UCSD-AML1 (cell line): ENCODE data around the gene MEF2D.

Source experiments
- DNase-seq: peaks from one replicate; lab custom pipeline; 2025; ENCODE audit not compliant: unreplicated experiment; lab: John Stamatoyannopoulos, UW

The MEF2D gene

DNA sequence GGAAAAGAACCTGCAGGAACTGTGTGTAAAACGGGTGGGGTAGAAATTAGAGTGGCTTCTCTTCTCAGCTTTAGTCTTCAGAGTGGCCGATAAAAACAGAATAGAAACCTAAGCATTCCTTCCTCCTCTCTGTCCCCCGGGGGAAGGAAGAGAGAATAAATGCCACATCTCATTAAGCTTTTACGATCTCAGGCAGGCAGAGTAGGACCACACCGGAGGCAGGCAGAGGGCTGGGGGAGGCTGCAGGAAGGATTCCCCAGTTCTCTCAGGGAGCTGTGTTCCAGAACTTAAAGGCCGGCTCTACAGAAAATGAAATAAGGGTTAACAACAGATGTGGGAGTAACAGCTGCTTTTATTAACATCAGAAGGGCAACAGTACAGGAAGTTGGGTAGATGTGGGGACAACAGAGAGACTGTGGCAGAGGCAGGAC lies 24.5 kb upstream of the MEF2D start:
- peak; percentile 42 for DNase-seq

DNA sequence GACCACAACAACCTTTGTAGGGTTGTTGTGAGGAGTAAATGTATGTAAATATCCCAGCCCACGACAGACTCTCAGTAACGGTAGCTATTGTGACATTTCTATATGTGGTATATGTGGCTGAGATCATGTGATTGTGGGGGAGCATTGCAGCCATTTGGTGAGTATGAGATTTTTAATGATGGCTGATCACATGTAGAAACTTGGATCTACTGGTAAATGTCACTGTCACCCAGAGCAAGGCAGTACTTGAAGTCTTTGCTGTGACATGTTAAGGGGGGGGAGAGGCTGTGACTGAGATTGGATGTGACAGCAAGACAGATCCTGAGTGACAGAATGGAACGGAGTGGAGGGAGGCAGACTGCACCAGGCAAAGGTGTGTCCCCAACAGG lies 23.9 kb upstream of the MEF2D start:
- no peak for DNase-seq

DNA sequence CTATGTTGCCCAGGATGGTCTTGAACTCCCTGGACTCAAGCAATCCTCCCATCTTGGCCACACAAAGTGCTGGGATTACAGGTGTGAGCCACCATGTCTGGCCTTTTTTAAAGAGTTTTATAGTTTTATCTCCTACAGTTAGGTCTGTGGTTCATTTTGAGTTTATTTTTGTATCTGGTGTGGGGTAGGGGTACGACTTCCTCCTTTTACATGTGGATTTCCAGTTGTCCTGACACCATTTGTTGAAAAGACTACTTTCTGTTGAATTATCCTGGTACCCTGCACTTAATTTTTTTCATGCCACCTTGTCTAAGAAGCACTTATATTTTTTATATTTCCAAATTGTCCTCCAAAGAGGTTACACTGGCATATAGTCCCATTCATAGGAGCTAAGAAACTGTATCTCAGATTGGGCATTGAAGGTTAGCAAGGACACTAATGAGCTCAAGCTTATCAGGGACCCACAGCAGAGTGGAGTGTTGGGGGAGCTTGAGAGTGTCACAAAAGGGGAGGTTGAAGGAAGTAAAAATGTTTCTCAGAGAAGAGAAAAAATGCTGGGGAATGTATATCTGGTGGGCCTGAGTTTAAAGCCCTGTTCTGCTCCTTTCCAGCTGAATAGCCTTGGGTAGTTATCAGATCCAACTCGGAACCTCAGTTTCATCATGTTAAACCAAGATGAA lies 23.4 kb upstream of the MEF2D start:
- DNase-seq: no peak

DNA sequence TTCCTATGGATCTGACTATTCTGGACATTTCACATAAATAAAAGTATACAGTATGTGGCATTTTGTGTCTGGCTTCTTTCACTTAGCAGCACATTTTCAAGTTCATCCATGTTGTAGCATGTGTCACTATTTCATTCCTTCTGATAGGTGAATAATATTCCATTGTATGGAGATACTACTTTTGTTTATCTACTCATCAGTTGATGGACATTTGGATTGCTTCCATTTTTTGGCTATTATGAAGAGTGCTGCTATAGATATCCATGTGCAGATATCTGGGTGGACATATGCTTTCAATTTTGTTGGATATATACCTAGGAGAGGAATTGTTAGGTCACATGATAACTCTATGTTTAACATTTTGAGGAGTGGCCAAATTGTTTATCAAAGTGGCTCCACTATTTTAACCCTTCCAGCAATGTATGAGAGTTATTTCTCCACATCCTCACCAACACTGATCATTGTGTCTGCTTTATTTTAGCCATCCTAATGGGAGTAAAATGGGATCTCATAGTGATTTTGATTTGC lies 21.9 kb upstream of the MEF2D start:
- DNase-seq: no peak

DNA sequence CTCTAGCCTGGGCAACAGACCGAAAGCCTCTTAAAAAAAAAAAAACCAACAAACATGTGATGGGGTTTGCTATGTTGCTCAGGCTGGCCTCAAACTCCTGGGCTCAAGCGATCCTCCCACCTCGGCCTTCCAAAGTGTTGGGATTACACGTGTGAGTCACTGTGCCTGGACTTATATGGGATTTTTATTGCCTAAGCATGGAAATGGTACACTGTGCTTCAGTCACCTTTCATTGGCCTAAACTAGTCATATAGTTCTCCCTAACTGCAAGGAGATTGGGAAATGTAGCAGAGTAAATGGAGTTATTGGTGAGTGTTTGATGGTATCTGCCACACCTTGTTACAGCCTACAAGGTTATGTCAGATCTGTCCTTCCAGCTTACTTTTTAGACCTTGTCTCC lies 17.2 kb upstream of the MEF2D start:
- DNase-seq: no peak

DNA sequence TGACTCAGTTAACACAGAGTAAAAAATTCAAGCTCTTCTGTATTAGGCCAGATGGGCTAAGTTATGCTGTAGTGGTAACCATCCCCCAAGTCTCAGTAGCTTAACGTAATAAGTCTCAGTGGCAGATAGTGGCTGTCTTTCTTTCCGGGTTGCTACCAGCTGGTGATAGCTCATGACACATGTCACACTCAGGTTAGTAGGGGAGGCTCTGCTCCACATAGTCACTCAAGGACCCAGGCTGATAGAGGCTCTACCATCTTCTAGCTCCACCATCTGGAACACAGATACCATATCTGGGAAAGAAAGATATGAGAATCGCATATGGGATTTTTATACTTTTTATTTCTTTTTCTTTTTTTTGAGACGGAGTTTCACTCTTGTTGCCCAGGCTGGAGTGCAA lies 16.2 kb upstream of the MEF2D start:
- DNase-seq: no peak

DNA sequence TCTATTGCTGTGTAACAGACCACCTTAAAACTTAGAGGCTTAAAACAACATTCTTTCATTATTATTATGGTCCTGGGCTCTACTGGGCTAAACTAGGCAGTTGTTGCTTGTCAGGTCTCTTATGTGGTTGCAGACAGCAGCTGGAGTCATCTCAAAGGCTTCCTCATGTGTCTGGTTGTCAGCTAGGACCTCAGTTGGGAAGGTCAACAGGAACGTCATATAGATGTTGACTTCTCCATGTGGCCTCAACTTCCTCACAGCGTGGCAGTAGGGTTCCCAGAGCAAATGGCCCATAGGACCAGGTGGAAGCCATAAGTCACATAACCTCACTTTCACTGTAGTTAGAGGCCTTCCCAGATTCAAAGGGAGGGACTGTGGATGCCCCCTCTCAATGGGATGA lies 15.4 kb upstream of the MEF2D start:
- DNase-seq: no peak

DNA sequence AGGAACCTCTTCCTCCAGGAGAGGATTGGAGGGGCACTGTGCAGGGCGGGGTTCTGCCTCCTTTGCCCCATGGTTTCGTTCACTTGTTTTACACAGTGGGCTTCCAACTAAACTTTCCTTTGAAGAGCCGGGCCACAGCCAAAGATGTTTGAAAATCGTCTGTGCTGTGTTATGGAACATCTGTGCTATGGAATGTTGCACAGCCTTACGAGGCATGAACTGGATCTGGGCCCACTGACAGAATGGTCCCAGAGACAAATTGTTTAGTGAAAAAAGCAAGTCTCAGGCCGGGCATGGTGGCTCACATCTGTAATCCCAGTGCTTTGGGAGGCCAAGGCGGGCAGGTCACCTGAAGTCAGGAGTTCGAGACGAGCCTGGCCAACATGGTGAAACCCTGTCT lies 12.6 kb upstream of the MEF2D start:
- DNase-seq: no peak

DNA sequence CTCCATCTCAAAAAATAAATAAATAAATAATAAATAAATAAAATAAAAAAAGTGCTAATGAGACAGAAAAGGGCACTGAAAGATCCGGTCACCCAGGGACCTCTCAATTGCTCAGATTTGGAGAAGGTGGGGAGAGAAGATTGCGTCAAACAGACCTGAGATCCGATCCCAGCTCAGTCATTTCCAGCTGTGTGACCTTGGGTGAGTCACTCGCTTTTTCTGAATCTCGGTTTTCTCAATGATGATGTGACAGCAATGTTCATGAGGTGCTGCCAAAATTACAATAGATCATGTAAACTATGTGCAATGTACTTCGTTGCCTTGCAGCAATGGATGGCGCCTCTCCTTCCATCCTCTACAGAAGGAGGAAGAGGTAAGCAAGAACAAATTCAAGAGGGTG lies 11.1 kb upstream of the MEF2D start:
- no peak for DNase-seq

DNA sequence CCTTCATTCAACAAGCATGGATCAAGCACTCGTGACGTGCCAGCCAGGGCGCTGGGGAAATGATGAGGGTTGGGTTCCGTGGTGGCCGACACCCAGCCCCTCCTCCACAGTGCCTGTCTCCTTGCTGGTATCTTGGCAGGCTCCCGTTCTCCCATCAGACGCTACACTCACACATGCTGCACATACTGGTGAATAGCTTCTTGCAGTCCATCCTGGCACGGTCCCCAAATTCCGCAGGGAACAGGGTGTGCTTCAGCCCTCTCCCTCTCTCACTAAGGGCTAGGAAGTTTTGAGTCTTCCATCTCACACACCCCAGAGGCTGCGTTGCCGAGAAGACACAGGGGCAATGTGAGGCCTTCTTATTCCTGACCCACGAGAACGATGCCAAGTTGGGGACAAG lies 10.1 kb upstream of the MEF2D start:
- DNase-seq: no peak

DNA sequence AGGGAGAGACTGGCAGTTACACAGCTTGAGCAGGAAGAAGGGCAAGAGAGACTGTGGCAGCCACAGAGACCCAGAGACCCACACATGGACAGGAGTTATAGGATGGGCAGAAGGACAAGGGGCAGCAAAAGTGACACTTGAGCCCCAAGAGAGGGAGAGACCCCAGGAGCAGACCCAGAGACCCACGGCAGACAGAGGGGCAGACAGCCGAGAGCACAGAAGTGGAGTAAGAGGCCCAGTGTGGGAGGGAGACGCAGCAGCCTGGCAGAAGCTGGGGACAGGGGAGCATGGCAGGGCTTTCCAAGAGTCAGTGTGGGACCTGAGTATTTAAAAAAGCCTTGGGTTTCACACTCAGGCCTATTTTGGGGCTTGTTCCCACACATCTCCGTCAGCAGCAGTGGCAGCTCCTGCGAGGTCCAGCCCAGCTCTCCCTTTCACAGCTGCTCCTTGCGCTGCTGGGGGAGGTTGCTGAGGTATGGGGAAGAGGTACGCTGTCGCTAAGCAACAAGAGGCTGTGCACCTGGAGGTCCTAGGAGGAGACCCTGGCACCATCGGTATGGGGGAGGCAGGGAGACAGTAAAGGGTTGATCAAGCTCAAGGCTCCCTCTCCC lies 9.0 kb upstream of the MEF2D start:
- DNase-seq: no peak

DNA sequence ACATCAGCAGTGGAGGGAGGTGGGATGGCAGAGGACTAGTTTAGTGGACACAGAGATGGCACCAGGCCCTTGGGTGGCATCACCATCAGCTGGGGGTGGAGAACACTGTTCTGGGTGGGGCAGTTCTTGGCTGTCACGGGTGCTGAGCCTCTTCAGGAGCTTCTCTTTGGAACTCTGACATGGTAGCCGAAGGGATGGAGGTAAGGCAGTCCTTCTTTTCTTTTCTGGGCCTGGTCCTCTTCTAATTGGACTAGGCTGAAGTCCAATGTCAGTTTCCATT lies 8.3 kb upstream of the MEF2D start:
- no peak for DNase-seq

DNA sequence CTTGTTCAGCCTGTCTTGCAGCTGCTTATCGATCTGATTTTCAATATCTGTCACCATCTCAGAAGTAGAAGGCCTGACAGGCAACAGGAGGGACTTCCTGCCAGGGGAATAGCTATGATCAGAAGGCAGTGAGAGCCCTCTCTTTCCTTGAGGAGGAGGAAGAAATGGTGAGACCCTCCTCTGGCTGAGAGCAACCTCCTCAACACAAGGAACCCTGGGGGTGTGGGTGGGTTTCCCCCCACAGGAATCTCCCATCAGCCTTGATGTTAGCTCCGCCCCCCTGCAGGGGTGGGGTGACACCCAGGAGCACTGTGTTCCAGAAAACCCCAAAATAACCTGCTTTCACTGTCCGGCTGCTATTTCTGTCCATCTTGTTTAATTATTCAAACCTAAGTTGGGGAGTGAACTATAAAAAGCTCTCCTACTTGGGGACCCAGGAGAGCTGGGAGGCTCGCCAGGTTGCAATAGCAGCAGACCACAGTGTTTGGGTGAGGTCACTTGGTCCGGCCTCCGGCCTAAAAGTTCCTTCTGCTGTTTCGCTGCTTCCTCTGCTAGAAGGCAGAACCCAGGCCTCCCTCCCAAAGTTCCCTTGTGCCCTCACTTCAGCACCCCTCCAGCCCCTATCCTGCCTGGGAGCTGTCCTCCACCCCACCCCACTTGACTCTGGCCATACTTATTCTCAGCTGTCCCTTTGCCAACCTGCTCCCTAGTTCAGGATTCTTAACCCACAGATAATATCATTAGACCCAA lies 7.8 kb upstream of the MEF2D start:
- DNase-seq: peak; percentile 50

DNA sequence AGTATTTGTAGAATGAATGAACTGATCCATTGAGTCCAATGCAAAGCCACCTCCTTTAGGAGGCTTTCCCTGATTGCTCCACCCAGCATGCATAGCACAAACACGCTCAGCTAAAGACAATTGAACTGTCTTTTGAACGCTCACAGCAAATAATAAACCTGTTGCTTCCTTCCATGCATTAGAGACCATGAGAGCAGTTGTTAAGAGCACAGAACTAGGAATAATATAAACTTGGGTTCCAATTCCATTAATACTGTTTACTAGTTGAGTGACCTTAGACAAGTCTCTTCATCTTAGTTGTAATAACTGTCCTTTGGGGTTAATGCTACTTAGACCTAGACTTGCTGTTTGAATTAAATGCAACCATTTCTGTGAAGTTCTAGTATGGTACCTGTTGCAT lies 5.9 kb upstream of the MEF2D start:
- no peak for DNase-seq

DNA sequence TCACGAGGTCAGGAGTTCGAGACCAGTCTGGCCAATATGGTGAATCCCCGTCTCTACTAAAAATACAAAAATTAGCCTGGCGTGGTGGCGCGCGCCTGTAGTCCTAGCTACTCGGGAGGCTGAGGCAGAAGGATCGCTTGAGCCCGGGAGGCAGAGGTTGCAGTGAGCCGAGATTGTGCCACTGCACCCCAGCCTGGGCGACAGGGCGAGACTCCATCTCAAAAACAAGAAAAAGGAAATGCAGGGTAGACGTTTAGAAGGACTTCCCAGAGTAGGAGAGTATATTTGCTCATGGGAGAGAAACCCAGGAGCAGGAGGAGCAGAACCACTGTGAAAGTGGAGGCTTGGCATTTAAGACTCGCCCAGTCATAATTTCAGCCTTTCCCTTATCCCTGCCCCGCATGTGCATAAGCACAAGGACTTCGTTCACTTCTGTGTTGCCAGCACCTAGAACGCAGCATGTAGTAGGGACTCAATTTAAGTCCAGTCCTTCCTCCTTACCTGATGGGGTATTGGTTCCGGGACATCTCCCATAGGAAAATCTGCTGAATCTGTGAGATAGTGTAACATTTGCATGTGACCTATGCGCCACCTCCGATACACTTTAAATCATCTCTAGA lies 5.2 kb upstream of the MEF2D start:
- no peak for DNase-seq

DNA sequence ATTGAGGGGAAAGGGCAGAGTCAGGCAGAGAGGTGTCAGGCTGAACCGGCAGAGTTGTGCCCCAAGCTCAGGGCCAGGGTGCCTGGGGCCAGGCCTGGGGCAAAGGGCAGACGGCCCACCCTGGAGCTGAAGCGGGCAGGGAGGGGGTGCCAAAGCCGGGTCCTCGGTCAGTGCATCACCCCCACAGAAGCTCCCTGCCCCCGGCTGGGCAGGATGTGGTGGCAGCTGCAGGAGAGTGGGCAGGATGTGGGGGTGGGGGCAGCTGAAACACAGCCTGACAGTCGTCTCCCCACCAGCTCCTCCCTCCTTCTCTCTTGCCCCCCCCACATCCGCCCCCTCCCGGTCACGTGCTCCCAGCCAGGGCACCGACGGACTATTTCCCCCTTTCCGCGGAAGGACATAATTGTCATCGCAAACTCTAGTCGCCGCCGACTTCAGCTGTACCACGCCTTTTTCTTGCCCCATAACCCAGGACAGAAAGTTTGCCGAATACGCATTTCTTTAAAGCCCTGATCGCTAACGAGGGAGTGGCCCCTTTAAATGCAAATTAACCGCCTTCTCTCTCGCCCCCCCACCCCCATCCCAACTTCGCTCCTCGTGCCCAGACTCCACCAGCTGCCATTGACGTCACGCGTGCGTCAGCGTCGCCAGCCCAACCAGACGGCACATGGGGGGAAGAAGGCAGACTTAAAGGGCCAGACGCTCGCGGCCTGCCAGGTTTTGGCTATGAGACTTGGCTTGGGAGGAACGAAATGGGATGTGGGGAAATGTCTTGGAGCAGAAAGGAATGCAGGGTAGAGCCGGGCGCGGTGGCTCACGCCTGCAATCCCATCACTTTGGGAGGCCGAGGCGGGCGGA lies 4.5 kb upstream of the MEF2D start:
- peak; percentile 98 for DNase-seq

DNA sequence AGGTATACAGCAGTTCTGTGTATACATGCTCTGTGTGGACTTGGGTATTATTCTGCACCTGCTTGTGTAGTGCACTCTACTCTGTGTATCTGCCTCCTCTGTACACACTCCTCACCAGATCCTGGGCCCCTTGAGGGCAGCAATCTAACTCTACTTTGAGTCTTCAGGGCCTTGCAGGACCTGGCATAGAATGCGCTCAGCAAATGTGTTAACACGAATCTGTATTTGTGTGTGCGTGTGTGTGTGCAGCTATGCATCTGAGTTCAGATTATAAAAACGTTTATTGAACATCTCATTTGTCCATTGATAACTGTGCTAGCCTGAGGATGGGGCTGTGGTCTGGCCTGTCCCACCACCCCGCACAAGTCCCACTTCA lies 3.9 kb upstream of the MEF2D start:
- no peak for DNase-seq

DNA sequence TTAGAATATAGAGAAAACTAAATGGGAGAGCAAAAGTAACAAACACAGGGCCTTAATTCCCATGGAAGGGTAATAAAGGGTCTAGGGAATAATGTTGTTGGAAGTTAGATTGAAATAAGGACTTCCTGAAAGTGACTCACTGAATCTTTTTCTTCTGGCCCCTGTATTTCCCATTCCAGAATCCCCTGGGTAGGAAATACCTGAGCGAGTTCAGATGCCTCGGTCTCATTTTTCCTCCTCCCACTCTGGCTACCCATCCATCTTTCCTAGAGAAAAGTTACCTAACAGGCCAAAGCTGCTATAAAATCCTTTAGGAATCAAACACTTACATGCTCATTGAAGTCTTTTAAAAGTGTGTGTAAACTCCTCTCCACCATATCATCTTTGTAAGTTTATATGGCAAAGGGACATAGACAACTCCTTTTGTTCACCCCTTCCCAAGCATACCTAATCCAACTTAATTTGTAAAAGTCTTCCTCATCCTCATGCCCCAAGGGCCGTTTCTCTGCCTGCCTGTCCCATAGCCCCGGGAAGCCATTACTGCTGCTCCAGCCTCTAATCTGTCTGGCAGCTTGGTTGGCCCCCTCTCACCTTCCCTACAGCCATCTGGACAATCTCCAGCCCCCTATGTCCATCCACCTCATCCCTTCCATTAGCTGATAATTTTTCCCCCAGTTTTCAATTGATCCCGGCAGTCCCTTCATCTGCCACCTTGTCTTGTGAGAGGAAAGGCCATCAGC lies 3.3 kb upstream of the MEF2D start:
- DNase-seq: no peak

DNA sequence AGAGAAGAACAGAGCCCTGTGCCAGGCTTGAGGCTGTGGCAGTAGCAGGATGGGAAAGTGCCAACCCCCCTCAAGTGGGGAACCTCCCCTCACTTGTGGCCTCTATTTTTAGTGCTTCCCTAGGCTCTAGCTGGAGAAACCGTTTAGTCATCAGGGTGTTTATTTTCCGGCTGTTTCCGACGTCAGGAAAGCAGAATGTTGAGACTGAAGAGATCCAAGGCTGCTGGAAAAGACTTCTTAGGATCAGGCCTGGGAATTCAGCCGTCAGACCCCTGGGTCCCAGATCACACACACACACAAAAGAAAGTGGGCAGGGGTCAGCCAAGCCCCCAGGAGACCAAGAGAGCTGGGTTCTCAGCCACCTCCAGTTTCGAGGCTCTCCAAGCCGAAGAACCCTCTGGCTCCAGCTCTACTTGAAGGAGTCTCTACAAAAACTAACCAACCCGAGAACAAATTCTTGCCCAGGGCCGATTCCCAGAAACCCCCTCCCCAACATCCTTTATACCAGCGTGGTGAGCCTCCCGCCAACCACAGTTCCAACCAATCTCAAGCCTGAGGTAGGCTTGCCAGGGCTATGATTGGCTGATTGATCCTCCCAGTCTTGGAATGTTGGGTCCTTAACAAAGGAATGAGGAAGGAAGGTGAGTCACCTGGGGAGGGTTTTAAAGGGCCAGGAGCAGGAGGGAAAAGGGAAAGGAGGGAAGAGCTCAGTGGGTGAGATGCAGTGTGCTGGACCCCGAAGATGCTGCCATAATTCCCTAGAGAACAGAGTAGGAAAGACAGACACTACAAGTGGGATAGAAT lies 2.5 kb upstream of the MEF2D start:
- DNase-seq: peak; percentile 83
